Measurements from ENCODE around the gene SEMA5A.

SEMA5A gene

DNA sequence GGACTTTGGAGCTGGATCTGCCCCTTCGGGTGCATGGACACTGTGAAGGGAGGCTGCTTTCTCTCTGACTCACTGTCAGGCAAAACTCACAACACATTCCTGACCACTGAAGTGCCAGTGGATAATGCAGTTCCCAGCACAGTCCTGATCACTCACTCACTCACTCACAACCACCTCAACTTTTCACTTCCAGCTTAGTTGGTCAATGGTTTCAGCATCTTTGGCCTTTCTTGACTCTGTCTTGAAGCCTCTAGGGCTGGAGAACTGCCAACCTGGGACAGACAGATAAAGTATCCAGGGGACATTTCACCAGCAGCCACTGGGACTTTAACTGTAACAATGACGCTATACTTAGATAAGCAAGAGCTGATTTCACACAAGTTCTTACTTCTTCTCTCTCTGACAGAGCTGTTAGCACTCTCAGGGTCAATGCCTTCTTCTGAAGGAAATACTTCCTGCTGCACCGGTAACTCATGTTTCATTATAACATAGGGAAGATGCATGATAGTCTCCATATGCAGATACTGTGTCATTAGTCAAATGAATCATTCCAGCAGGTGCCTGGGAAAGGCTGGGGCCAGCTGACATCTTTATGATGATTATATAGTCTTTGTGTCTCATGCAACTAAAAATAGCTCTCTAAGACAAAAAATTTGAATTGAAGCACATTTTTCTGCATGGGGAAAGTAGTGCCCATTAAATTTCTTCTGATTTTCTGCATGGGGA is 499.0 kb downstream of the SEMA5A start:
- Histone ChIP-seq H3K9ac (ENCODE audit: low read length) (no peak overlapping the region), H3K4me1 (ENCODE audit: control insufficient read depth, low read depth, low read length) (no peaks in the 10 kb centered on the region), H3K27ac (ENCODE audit: low read depth, low read length) (no peak overlapping the region), H3K4me2 (ENCODE audit: low read length) (no peak overlapping the region), H2BK15ac (replicated peaks; ENCODE audit: low read depth) (no peak overlapping the region), H3K18ac (ENCODE audit: low read length) (no peak overlapping the region), H3K27me3 (ENCODE audit: insufficient read depth, low read length, poor library complexity) (no peaks in the 10 kb centered on the region), H4K8ac (ENCODE audit: low read depth, low read length) (no peak overlapping the region), H2BK5ac (ENCODE audit: low read length) (no peak overlapping the region), H3K36me3 (ENCODE audit: control insufficient read depth, insufficient read depth, low read length) (peaks cover 5% of the 10 kb centered on the region), H3K79me1 (ENCODE audit: low read length) (no peaks in the 10 kb centered on the region), H3K56ac (ENCODE audit: low read length) (no peak overlapping the region), H3K4me3 (ENCODE audit: low read length) (no peak overlapping the region), H2AK5ac (ENCODE audit: low read length) (no peak overlapping the region), H3K23ac (ENCODE audit: low read length) (no peak overlapping the region), H3K4ac (ENCODE audit: low read depth, low read length) (no peak overlapping the region), H3K79me2 (ENCODE audit: control insufficient read depth, insufficient read depth, low read length) (no peaks in the 10 kb centered on the region), H2BK120ac (ENCODE audit: low read depth, low read length) (no peak overlapping the region), H4K5ac (ENCODE audit: low read length) (no peak overlapping the region)
- no peak for DNase-seq
- no CpG with 5 or more reads among the region's 3 CpGs for WGBS (ENCODE audit: extremely low coverage, insufficient coverage, low lambda C conversion rate)

DNA sequence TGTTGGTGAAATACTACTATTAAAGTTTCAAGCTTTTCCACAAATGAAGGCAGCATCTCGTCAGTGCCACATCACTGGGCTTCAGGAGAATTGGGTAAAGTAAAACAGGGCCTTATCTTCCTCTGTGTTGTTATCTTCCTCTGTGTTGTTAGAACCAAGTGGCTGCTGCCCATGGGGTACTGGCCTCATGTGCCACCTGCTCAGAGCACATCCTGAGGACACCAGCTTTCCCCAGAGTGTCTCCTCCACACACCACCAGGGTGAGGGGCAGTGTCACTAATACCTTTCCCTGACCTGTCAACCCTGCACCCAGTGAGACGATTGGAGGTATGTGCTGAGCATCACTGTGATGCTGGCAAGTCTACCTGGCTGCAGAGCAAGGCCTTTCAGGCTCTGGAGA is 499.9 kb downstream of the SEMA5A start:
- no peak overlapping the region for H4K5ac ChIP-seq (ENCODE audit: low read length)
- H2BK15ac ChIP-seq (replicated peaks; ENCODE audit: low read depth): no peak overlapping the region
- no peak overlapping the region for H3K23ac ChIP-seq (ENCODE audit: low read length)
- H3K79me2 ChIP-seq (ENCODE audit: control insufficient read depth, insufficient read depth, low read length): no peaks in the 10 kb centered on the region
- no peaks in the 10 kb centered on the region for H3K4me1 ChIP-seq (ENCODE audit: control insufficient read depth, low read depth, low read length)
- H3K4me3 ChIP-seq (ENCODE audit: low read length): no peak overlapping the region
- H3K27ac ChIP-seq (ENCODE audit: low read depth, low read length): no peak overlapping the region
- no peak overlapping the region for H3K56ac ChIP-seq (ENCODE audit: low read length)
- no peaks in the 10 kb centered on the region for H3K27me3 ChIP-seq (ENCODE audit: insufficient read depth, low read length, poor library complexity)
- no peak overlapping the region for H3K18ac ChIP-seq (ENCODE audit: low read length)
- no peak overlapping the region for H3K4me2 ChIP-seq (ENCODE audit: low read length)
- no peak overlapping the region for H2BK120ac ChIP-seq (ENCODE audit: low read depth, low read length)
- no peak overlapping the region for H4K8ac ChIP-seq (ENCODE audit: low read depth, low read length)
- no peaks in the 10 kb centered on the region for H3K79me1 ChIP-seq (ENCODE audit: low read length)
- H3K36me3 ChIP-seq (ENCODE audit: control insufficient read depth, insufficient read depth, low read length): peaks cover 5% of the 10 kb centered on the region
- H2BK5ac ChIP-seq (ENCODE audit: low read length): no peak overlapping the region
- no peak overlapping the region for H2AK5ac ChIP-seq (ENCODE audit: low read length)
- H3K9ac ChIP-seq (ENCODE audit: low read length): no peak overlapping the region
- WGBS (ENCODE audit: extremely low coverage, insufficient coverage, low lambda C conversion rate): no CpG with 5 or more reads among the region's 2 CpGs
- H3K4ac ChIP-seq (ENCODE audit: low read depth, low read length): no peak overlapping the region
- DNase-seq: peak; percentile 3

DNA sequence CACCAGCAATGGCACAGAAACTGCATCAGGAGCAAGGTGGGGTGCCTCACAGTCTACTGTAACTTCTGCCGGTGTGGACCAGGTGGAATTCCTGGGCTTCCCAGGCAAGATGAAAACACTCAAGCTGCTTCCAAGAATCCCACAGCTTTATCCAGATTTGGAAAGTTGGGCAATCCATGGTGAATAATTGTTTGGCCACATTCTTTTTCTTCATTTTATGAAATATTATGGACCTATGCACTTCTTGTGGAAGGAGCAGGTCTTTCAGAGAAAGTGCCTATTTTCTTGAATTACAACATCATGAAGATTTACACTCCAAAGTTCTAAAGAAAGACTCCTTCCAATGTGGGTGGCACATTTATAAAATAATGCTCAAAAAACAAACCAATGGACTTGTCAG is 503.6 kb downstream of the SEMA5A start:
- no peak overlapping the region for H2BK120ac ChIP-seq (ENCODE audit: low read depth, low read length)
- no peak overlapping the region for H2BK15ac ChIP-seq (replicated peaks; ENCODE audit: low read depth)
- H2AK5ac ChIP-seq (ENCODE audit: low read length): no peak overlapping the region
- H4K8ac ChIP-seq (ENCODE audit: low read depth, low read length): no peak overlapping the region
- no peaks in the 10 kb centered on the region for H3K79me1 ChIP-seq (ENCODE audit: low read length)
- no peak overlapping the region for H3K56ac ChIP-seq (ENCODE audit: low read length)
- no peak overlapping the region for H3K9ac ChIP-seq (ENCODE audit: low read length)
- peaks cover 3% of the 10 kb centered on the region for H3K4me1 ChIP-seq (ENCODE audit: control insufficient read depth, low read depth, low read length)
- no peak overlapping the region for H3K27ac ChIP-seq (ENCODE audit: low read depth, low read length)
- no peak overlapping the region for H3K4ac ChIP-seq (ENCODE audit: low read depth, low read length)
- no peak overlapping the region for H2BK5ac ChIP-seq (ENCODE audit: low read length)
- H3K23ac ChIP-seq (ENCODE audit: low read length): no peak overlapping the region
- H3K4me3 ChIP-seq (ENCODE audit: low read length): no peak overlapping the region
- no peaks in the 10 kb centered on the region for H3K27me3 ChIP-seq (ENCODE audit: insufficient read depth, low read length, poor library complexity)
- H3K36me3 ChIP-seq (ENCODE audit: control insufficient read depth, insufficient read depth, low read length): peaks cover 4% of the 10 kb centered on the region
- no peak overlapping the region for H3K4me2 ChIP-seq (ENCODE audit: low read length)
- no CpG with 5 or more reads among the region's 1 CpG for WGBS (ENCODE audit: extremely low coverage, insufficient coverage, low lambda C conversion rate)
- no peak overlapping the region for H3K18ac ChIP-seq (ENCODE audit: low read length)
- DNase-seq: no peak
- H3K79me2 ChIP-seq (ENCODE audit: control insufficient read depth, insufficient read depth, low read length): no peaks in the 10 kb centered on the region
- H4K5ac ChIP-seq (ENCODE audit: low read length): no peak overlapping the region

DNA sequence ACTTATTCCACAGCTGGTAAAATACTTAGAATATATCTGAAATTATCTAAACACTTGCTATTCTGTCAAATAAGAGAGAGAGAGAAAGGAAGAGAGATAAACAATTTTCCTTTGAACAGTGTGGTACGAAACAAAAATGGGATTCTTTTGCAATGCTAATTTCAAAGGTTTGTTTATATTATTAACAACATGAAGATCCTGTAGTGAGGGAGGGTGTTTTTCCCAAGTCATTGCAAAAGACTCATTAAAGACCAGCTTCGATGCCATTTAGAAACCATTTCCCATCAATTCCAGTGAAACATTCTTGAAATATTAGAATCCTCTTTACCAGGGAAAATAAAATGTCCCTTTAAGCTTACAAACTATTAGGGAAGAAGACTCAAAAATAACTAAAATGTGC is 505.4 kb downstream of the SEMA5A start:
- Histone ChIP-seq H3K23ac (ENCODE audit: low read length) (no peak overlapping the region), H3K4me3 (ENCODE audit: low read length) (no peak overlapping the region), H3K79me2 (ENCODE audit: control insufficient read depth, insufficient read depth, low read length) (no peaks in the 10 kb centered on the region), H3K18ac (ENCODE audit: low read length) (no peak overlapping the region), H3K4me2 (ENCODE audit: low read length) (no peak overlapping the region), H3K56ac (ENCODE audit: low read length) (no peak overlapping the region), H3K4ac (ENCODE audit: low read depth, low read length) (no peak overlapping the region), H3K4me1 (ENCODE audit: control insufficient read depth, low read depth, low read length) (peaks cover 3% of the 10 kb centered on the region), H3K27ac (ENCODE audit: low read depth, low read length) (no peak overlapping the region), H3K79me1 (ENCODE audit: low read length) (no peaks in the 10 kb centered on the region), H2AK5ac (ENCODE audit: low read length) (no peak overlapping the region), H2BK15ac (replicated peaks; ENCODE audit: low read depth) (no peak overlapping the region), H4K8ac (ENCODE audit: low read depth, low read length) (no peak overlapping the region), H3K36me3 (ENCODE audit: control insufficient read depth, insufficient read depth, low read length) (peaks cover 4% of the 10 kb centered on the region), H3K9ac (ENCODE audit: low read length) (no peak overlapping the region), H2BK120ac (ENCODE audit: low read depth, low read length) (no peak overlapping the region), H4K5ac (ENCODE audit: low read length) (no peak overlapping the region), H3K27me3 (ENCODE audit: insufficient read depth, low read length, poor library complexity) (no peaks in the 10 kb centered on the region), H2BK5ac (ENCODE audit: low read length) (no peak overlapping the region)
- DNase-seq: no peak
- no CpG with 5 or more reads among the region's 2 CpGs for WGBS (ENCODE audit: extremely low coverage, insufficient coverage, low lambda C conversion rate)

DNA sequence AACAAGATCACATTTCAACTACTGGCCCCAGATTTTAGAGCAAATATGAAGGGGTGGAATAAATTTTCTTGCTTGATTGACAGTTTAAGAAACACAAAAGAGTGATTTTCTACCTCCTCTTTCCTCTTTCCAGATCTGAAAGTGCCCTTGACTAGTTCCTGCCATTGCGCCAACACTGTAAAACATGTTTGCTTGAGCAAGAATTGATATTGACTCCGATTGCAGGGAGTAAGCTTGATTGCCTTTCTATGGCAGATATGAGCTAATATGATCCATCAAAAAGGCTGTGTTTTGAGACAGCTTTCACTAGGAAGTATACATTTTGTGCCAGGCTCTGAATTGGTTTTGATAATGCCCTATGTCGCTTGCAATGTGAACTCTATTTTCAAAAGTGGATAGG is 508.8 kb downstream of the SEMA5A start:
- Histone ChIP-seq H3K4ac (ENCODE audit: low read depth, low read length) (no peak overlapping the region), H2BK5ac (ENCODE audit: low read length) (no peak overlapping the region), H3K79me2 (ENCODE audit: control insufficient read depth, insufficient read depth, low read length) (no peaks in the 10 kb centered on the region), H3K36me3 (ENCODE audit: control insufficient read depth, insufficient read depth, low read length) (no peaks in the 10 kb centered on the region), H2BK15ac (replicated peaks; ENCODE audit: low read depth) (no peak overlapping the region), H3K4me1 (ENCODE audit: control insufficient read depth, low read depth, low read length) (peaks cover 3% of the 10 kb centered on the region), H3K27me3 (ENCODE audit: insufficient read depth, low read length, poor library complexity) (no peaks in the 10 kb centered on the region), H3K79me1 (ENCODE audit: low read length) (no peaks in the 10 kb centered on the region), H3K56ac (ENCODE audit: low read length) (no peak overlapping the region), H3K27ac (ENCODE audit: low read depth, low read length) (no peak overlapping the region), H3K4me2 (ENCODE audit: low read length) (no peak overlapping the region), H3K4me3 (ENCODE audit: low read length) (no peak overlapping the region), H3K18ac (ENCODE audit: low read length) (no peak overlapping the region), H3K9ac (ENCODE audit: low read length) (no peak overlapping the region), H2BK120ac (ENCODE audit: low read depth, low read length) (no peak overlapping the region), H4K5ac (ENCODE audit: low read length) (no peak overlapping the region), H3K23ac (ENCODE audit: low read length) (no peak overlapping the region), H4K8ac (ENCODE audit: low read depth, low read length) (no peak overlapping the region), H2AK5ac (ENCODE audit: low read length) (no peak overlapping the region)
- no CpG with 5 or more reads among the region's 3 CpGs for WGBS (ENCODE audit: extremely low coverage, insufficient coverage, low lambda C conversion rate)
- DNase-seq: no peak

DNA sequence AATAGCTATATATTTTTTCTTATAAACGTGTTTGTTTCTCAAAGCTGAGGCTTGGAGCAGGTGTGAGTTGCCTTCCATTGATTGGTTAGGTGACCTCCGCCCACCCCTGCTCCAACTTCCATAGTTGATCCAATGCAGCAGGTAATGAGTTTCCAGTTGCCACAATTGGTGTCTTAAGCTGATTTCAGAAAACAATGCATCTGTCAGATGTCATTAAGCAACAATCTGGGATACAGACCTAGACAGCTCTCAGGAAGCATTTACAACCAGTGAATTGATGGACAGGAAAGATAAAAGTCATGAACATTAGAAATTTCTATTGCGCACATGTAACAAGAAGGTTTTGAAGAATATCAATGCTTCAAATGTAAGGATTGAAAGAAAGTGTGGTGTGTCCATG is 510.5 kb downstream of the SEMA5A start:
- no peak overlapping the region for H3K23ac ChIP-seq (ENCODE audit: low read length)
- H2AK5ac ChIP-seq (ENCODE audit: low read length): no peak overlapping the region
- H3K4me2 ChIP-seq (ENCODE audit: low read length): no peak overlapping the region
- peaks cover 3% of the 10 kb centered on the region for H3K4me1 ChIP-seq (ENCODE audit: control insufficient read depth, low read depth, low read length)
- H2BK15ac ChIP-seq (replicated peaks; ENCODE audit: low read depth): no peak overlapping the region
- no CpG with 5 or more reads among the region's 3 CpGs for WGBS (ENCODE audit: extremely low coverage, insufficient coverage, low lambda C conversion rate)
- no peak overlapping the region for H3K56ac ChIP-seq (ENCODE audit: low read length)
- no peak overlapping the region for H3K4me3 ChIP-seq (ENCODE audit: low read length)
- H2BK5ac ChIP-seq (ENCODE audit: low read length): no peak overlapping the region
- H3K9ac ChIP-seq (ENCODE audit: low read length): no peak overlapping the region
- no peak overlapping the region for H3K27ac ChIP-seq (ENCODE audit: low read depth, low read length)
- H3K36me3 ChIP-seq (ENCODE audit: control insufficient read depth, insufficient read depth, low read length): no peaks in the 10 kb centered on the region
- H3K79me1 ChIP-seq (ENCODE audit: low read length): no peaks in the 10 kb centered on the region
- no peaks in the 10 kb centered on the region for H3K79me2 ChIP-seq (ENCODE audit: control insufficient read depth, insufficient read depth, low read length)
- H4K5ac ChIP-seq (ENCODE audit: low read length): no peak overlapping the region
- no peak for DNase-seq
- no peaks in the 10 kb centered on the region for H3K27me3 ChIP-seq (ENCODE audit: insufficient read depth, low read length, poor library complexity)
- no peak overlapping the region for H4K8ac ChIP-seq (ENCODE audit: low read depth, low read length)
- H3K18ac ChIP-seq (ENCODE audit: low read length): no peak overlapping the region
- H2BK120ac ChIP-seq (ENCODE audit: low read depth, low read length): no peak overlapping the region
- no peak overlapping the region for H3K4ac ChIP-seq (ENCODE audit: low read depth, low read length)
